ENCODE results near the gene C2orf68. TPM values are rescaled to one million over a fixed set of nuclear protein-coding genes. Genes with fewer than 3 reads are reported as not detected.

C2orf68 gene
- total and polyA plus RNA-seq, 2 of the 13 experiments (the other 11 are each of a cell fraction or from before 2014, with no cell fraction given), result 47.1 to 77.4 TPM

GRCh38 chr2:85656468-85656867, 44.6 kb upstream of the C2orf68 start:
- H3K4me1 ChIP-seq (ENCODE audit: insufficient read depth, low read length), result no peaks in the 10 kb centered on the region
- ATAC-seq (no peak), FAIRE-seq (no peak), DNase-seq (ENCODE audit: low spot score) (no peak)
- H4K20me1 ChIP-seq (ENCODE audit: insufficient read depth, low read length), result no peaks in the 10 kb centered on the region
- H3K36me3 ChIP-seq (replicated peaks in 1 of 2; ENCODE audit: control insufficient read depth in 1 of 2, insufficient read depth in 2 of 2, low read length in 2 of 2), result peaks cover 0 to 16% of the 10 kb centered on the region in 2 experiments; a peak in 3 of 5 replicates
- no peak overlapping the region for H2AFZ ChIP-seq (ENCODE audit: low read length)
- intact Hi-C loops (cut with micrococcal nuclease; ENCODE audit: unreplicated experiment), result no loop called here
- ChIA-PET POLR2A (no interaction called here), CTCF (ENCODE audit: low intra/inter-chr PET ratio, low total read pairs) (no interaction called here)
- no peak overlapping the region for H3K4me3 ChIP-seq (replicated peaks in 1 of 3; ENCODE audit: insufficient read depth in 1 of 3, low read depth in 2 of 3, low read length in 3 of 3)
- no peaks in the 10 kb centered on the region for H3K9me3 ChIP-seq (ENCODE audit: low read length)
- no peak overlapping the region for H3K9ac ChIP-seq (ENCODE audit: insufficient read depth, low read depth, low read length)
- H3K27me3 ChIP-seq (ENCODE audit: control insufficient read depth in 1 of 2, insufficient read depth in 2 of 2, low read length in 2 of 2), result no peaks in the 10 kb centered on the region
- H3K4me2 ChIP-seq (ENCODE audit: low read depth, low read length), result no peak overlapping the region
- 87% methylated on average over 3 of the region's 3 CpGs for WGBS (ENCODE audit: low lambda C conversion rate)
- in situ Hi-C loops (cut with HindIII; ENCODE audit: extremely low pct_ligation_motif_present, low pct_unique_long_range_greater_than_20kb), result no loop called here
- no TSS peak for BruUV-seq (replicated peaks)
- H3K27ac ChIP-seq (ENCODE audit: extremely low read length, insufficient read depth, low read length), result no peak overlapping the region
- TF ChIP-seq HOXA5 (CRISPR knock-in tag; IDR thresholded peaks at IDR 0.05) (no peak), HMG20A (CRISPR knock-in tag; IDR thresholded peaks at IDR 0.05; ENCODE audit: borderline replicate concordance) (no peak), SMARCC2 (IDR thresholded peaks at IDR 0.05) (no peak), ZNF652 (CRISPR knock-in tag; IDR thresholded peaks at IDR 0.05; ENCODE audit: borderline replicate concordance, low read depth) (no peak), PLRG1 (conservative IDR thresholded peaks at IDR 0.05) (no peak), ZNF570 (CRISPR knock-in tag; IDR thresholded peaks at IDR 0.05; ENCODE audit: borderline replicate concordance) (no peak), ZNF616 (CRISPR knock-in tag; IDR thresholded peaks at IDR 0.05; ENCODE audit: low read depth) (no peak), ASH2L (IDR thresholded peaks at IDR 0.05; ENCODE audit: insufficient read length, low read depth, low read length) (no peak), HNRNPL (IDR thresholded peaks at IDR 0.05; ENCODE audit: low read depth, low read length) (no peak), ZNF446 (CRISPR knock-in tag; IDR thresholded peaks at IDR 0.05) (no peak), SMAD9 (CRISPR knock-in tag; IDR thresholded peaks at IDR 0.05) (no peak), MTERF4 (CRISPR knock-in tag; IDR thresholded peaks at IDR 0.05) (no peak), ZFYVE20 (CRISPR knock-in tag; IDR thresholded peaks at IDR 0.05; ENCODE audit: borderline replicate concordance, low read depth) (no peak), ZNF567 (CRISPR knock-in tag; IDR thresholded peaks at IDR 0.05; ENCODE audit: borderline replicate concordance) (no peak), MLLT10 (CRISPR knock-in tag; IDR thresholded peaks at IDR 0.05) (no peak), EHMT2 (IDR thresholded peaks at IDR 0.05; ENCODE audit: borderline replicate concordance, low read depth, low read length) (no peak), SOX5 (CRISPR knock-in tag; IDR thresholded peaks at IDR 0.05; ENCODE audit: borderline replicate concordance) (no peak)
- H3K79me2 ChIP-seq (ENCODE audit: insufficient read depth, low read length), result no peaks in the 10 kb centered on the region
